Upper lobe of left lung (tissue), 6 donors: Measurements from ENCODE around the gene ZNF724. TPM values are rescaled to one million over a fixed set of nuclear protein-coding genes. Genes with fewer than 3 reads are reported as not detected.

ENCODE experiments used
- ATAC-seq, 2 donors: fragments of 200-7000 bp; cut with Tn5 transposase; one replicate each; pipeline ENCODE4 v1.9.1; 2022; ENCODE audit warnings: mild to moderate bottlenecking in 2 of 2, moderate library complexity in 2 of 2; ENCODE audit not compliant: low FRiP score in 2 of 2
- DNase-seq, 2 donors: peaks; one replicate each; pipeline ENCODE4 v3.0.0-alpha.2; 2019 to 2020
- H3K27ac ChIP-seq, 4 donors: fragments of 200-600 bp; sonication (generic); one replicate each; pipeline ENCODE4 v1.5.1; 2016 to 2019
- H3K27me3 ChIP-seq, 4 donors: fragments of 200-600 bp; sonication (generic); one replicate each; pipeline ENCODE4 v1.5.1; 2017 to 2019
- H3K36me3 ChIP-seq, 4 donors: fragments of 200-600 bp; sonication (generic); one replicate each; pipeline ENCODE4 v1.5.1; 2016 to 2019
- H3K4me1 ChIP-seq, 4 donors: fragments of 200-600 bp; sonication (generic); one replicate each; pipeline ENCODE4 v1.5.1; 2018 to 2019
- H3K4me3 ChIP-seq, 4 donors: fragments of 200-600 bp; sonication (generic); one replicate each; pipeline ENCODE4 v1.5.1; 2017 to 2019; ENCODE audit warnings: mild to moderate bottlenecking in 2 of 4, moderate library complexity in 1 of 4
- H3K9me3 ChIP-seq, 4 donors: fragments of 200-600 bp; sonication (generic); one replicate each; pipeline ENCODE4 v1.5.1; 2018 to 2019
- EP300 ChIP-seq, 4 donors: sonication (generic); formaldehyde crosslinking; IDR thresholded peaks; one replicate each; pipeline ENCODE4 v1.5.1; 2017; ENCODE audit warnings: antibody characterized with exemption in 4 of 4, control low read depth in 2 of 4
- POLR2A ChIP-seq, 4 donors: fragments of 450-650 bp; IDR thresholded peaks; one replicate each; pipeline ENCODE4 v1.5.1; 2016 to 2017; ENCODE audit warnings: antibody characterized with exemption in 4 of 4, mild to moderate bottlenecking in 2 of 4
- POLR2AphosphoS5 ChIP-seq, 2 donors: sonication (generic); formaldehyde crosslinking; IDR thresholded peaks; one replicate each; pipeline ENCODE4 v1.5.1; 2017; ENCODE audit warnings: antibody characterized with exemption in 2 of 2
- WGBS, 2 donors: methylation state at CpG; one replicate each; pipeline ENCODE4 v1.1.5; 2017 to 2018; 5-methylcytosine and 5-hydroxymethylcytosine counted together
- total RNA-seq, 6 donors: library from RNA; depleted of rRNA in 4 of 6; stranded (reverse); fragments of >200 nt in 4 of 6; gene quantifications; one replicate each; pipeline versions ENCODE4 v1.1.0 to v1.2.1, GENCODE V29; 2016 to 2021
- TF ChIP-seq, protein P1 (sequence below), 6 experiments: fragments of 450-650 bp in 4 of 6; fragments of 200-600 bp in 2 of 6; sonication (generic) in 2 of 6; IDR thresholded peaks; one replicate each; pipeline ENCODE4 v1.5.1; 2016 to 2019; ENCODE audit warnings: antibody characterized with exemption in 6 of 6
- donor health status: DM: no; HTN: no; CAD: no; lungs with moderate emphysema.
- donor health status: DM: no; HTN: yes; CAD: no; lungs with severe emphysema.

The ZNF724 gene
- total RNA-seq, 6 donors from 2014 or later, result 1.1 to 5.2 (median 2.3) TPM

DNA sequence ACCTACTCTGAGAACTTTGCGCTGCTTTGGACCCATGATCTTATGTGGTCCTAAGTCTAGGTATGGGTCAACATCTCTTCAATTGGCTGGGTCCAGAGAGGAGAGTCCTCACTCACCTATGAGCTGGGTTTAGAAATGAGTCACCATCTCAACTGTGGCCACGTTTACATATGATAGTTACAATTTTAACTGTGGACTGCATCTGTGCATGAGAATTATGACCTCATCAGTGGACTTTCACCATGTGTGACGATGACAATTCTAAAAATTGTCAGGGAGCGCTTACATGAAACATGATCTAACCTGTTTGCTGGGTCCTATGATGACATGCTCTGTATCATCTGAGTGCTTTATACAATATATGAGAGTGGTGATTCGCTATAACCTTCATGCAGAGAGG lies 12.7 kb upstream of the ZNF724 start:
- no peak for TF ChIP-seq EP300 (IDR thresholded peaks at IDR 0.05)
- no peak for TF ChIP-seq POLR2AphosphoS5 (IDR thresholded peaks at IDR 0.05)
- TF ChIP-seq, protein P1, sequence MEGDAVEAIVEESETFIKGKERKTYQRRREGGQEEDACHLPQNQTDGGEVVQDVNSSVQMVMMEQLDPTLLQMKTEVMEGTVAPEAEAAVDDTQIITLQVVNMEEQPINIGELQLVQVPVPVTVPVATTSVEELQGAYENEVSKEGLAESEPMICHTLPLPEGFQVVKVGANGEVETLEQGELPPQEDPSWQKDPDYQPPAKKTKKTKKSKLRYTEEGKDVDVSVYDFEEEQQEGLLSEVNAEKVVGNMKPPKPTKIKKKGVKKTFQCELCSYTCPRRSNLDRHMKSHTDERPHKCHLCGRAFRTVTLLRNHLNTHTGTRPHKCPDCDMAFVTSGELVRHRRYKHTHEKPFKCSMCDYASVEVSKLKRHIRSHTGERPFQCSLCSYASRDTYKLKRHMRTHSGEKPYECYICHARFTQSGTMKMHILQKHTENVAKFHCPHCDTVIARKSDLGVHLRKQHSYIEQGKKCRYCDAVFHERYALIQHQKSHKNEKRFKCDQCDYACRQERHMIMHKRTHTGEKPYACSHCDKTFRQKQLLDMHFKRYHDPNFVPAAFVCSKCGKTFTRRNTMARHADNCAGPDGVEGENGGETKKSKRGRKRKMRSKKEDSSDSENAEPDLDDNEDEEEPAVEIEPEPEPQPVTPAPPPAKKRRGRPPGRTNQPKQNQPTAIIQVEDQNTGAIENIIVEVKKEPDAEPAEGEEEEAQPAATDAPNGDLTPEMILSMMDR (IDR thresholded peaks at IDR 0.05), result no peak
- TF ChIP-seq POLR2A (IDR thresholded peaks at IDR 0.05), result no peak
- 91 to 92% methylated on average over 5 of the region's 5 CpGs for WGBS, 2 donors
- DNase-seq (no peak), ATAC-seq (no peak)
- Histone ChIP-seq H3K4me3 (no peak overlapping the region), H3K36me3 (peaks cover 7 to 58% (median 27%) of the 10 kb centered on the region in 4 donors), H3K9me3 (no peaks in the 10 kb centered on the region), H3K4me1 (no peaks in the 10 kb centered on the region), H3K27me3 (no peaks in the 10 kb centered on the region), H3K27ac (no peak overlapping the region)

DNA sequence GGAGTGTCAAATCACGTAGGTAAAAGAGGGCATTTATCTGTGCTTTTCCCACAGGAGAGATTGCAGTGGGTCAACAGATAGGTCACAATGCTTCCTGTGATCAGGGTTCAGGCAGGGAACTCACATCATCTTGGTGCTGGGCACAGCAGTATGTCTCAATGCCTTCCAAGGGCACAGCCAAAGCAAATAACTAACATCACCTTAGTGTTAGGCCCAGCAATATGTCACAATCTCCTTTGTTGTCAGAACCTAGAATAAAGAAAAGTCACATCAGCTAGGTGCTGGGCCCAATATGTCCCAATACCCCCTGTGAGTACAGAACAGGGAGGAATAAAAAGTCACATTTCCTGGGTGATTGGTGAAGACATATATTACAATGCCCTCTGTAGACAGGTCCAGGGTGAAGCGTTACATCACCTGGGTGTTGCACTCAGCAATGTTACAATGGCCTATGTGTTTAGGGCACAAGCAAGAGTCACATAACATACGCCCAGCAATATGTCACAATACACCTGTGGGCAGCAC lies 11.4 kb upstream of the ZNF724 start:
- no peak for ATAC-seq
- no peaks in the 10 kb centered on the region for H3K27me3 ChIP-seq
- H3K4me1 ChIP-seq, result no peaks in the 10 kb centered on the region
- no peaks in the 10 kb centered on the region for H3K9me3 ChIP-seq
- 83 to 96% methylated on average over 3 of the region's 3 CpGs for WGBS, 2 donors
- DNase-seq, result no peak
- no peak for TF ChIP-seq EP300 (IDR thresholded peaks at IDR 0.05)
- TF ChIP-seq, protein P1 (IDR thresholded peaks at IDR 0.05), result no peak
- TF ChIP-seq POLR2A (IDR thresholded peaks at IDR 0.05), result no peak
- TF ChIP-seq POLR2AphosphoS5 (IDR thresholded peaks at IDR 0.05), result no peak
- peaks cover 4 to 44% (median 17%) of the 10 kb centered on the region in 4 donors for H3K36me3 ChIP-seq
- H3K4me3 ChIP-seq, result no peak overlapping the region
- H3K27ac ChIP-seq, result no peak overlapping the region

DNA sequence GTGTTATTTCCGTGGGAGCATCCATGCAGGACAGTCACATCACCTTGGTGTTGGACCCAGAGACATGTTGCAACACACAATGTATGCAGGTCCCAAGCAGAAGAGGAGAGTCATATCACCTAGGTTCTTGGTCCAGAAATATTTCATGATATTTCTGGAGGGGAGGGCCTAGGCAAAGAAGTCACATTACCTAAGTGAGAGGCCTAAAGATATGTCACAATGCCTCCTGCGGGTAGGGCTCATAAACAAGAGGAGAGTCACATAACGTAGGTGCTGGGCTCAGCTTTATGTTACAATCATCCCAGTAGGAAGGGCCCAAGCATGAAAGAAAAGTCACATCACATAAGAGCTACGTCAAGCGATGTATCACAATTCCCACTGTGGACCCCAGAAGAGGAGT lies 10.8 kb upstream of the ZNF724 start:
- Histone ChIP-seq H3K27ac (no peak overlapping the region), H3K9me3 (no peaks in the 10 kb centered on the region), H3K27me3 (no peaks in the 10 kb centered on the region), H3K4me3 (no peak overlapping the region), H3K36me3 (peaks cover 4 to 38% (median 13%) of the 10 kb centered on the region in 4 donors), H3K4me1 (no peaks in the 10 kb centered on the region)
- WGBS, 2 donors, result 78 to 84% methylated on average over 5 of the region's 5 CpGs
- DNase-seq, result no peak
- no peak for ATAC-seq
- TF ChIP-seq, protein P1 (IDR thresholded peaks at IDR 0.05), result no peak
- TF ChIP-seq EP300 (IDR thresholded peaks at IDR 0.05), result no peak
- no peak for TF ChIP-seq POLR2A (IDR thresholded peaks at IDR 0.05)
- TF ChIP-seq POLR2AphosphoS5 (IDR thresholded peaks at IDR 0.05), result no peak

DNA sequence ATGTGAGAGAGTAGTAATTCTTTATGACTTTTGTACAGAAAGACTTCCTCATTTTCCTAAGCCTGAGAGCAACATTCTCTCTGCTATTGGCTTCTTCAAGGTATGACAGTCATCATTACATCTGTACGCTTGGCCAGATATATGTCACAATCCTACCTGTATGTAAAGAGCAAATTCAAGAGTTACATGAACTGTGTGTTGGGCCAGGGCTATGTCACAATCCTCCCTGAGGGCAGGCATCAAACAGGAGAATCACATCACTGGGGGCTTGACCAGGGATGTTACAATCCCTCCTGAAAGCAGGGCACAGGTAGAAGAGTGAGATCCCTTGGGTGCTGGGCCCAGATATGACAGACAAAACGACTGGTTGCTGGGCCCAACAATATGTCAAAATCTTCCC lies 9.8 kb upstream of the ZNF724 start:
- ATAC-seq (no peak), DNase-seq (no peak)
- Histone ChIP-seq H3K27ac (no peak overlapping the region), H3K27me3 (no peaks in the 10 kb centered on the region), H3K4me1 (no peaks in the 10 kb centered on the region), H3K4me3 (no peak overlapping the region), H3K36me3 (peaks cover 4 to 38% (median 11%) of the 10 kb centered on the region in 4 donors), H3K9me3 (no peaks in the 10 kb centered on the region)
- 92 to 100% methylated on average over 2 of the region's 2 CpGs for WGBS, 2 donors
- TF ChIP-seq POLR2A (IDR thresholded peaks at IDR 0.05), result no peak
- TF ChIP-seq, protein P1 (IDR thresholded peaks at IDR 0.05), result no peak
- TF ChIP-seq EP300 (IDR thresholded peaks at IDR 0.05), result no peak
- no peak for TF ChIP-seq POLR2AphosphoS5 (IDR thresholded peaks at IDR 0.05)

DNA sequence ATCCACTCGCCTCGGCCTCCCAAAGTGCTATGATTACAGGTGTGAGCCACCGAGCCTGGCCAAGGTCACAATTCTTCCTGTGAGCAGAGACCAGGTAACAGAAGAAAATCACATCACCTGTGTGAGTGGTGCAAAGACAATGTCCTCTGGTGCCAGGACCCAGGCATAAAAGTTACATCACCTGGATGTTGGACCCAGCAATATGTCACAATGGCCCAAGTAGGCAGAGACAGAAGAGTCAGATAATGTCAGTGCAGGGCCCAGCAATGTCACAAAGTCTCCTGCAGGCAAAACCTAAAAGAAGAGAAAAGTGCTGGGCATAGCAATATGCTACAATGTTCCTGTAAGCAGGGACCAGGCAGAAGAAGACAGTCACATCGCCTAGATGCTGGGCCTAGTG lies 5.5 kb upstream of the ZNF724 start:
- WGBS, 2 donors, result 79 to 93% methylated on average over 2 to 4 of the region's 4 CpGs
- ATAC-seq (no peak), DNase-seq (no peak)
- Histone ChIP-seq H3K4me3 (no peak overlapping the region), H3K36me3 (peaks cover 4 to 22% (median 10%) of the 10 kb centered on the region in 4 donors), H3K4me1 (no peaks in the 10 kb centered on the region), H3K27ac (no peak overlapping the region), H3K27me3 (no peaks in the 10 kb centered on the region), H3K9me3 (no peaks in the 10 kb centered on the region)
- TF ChIP-seq POLR2A (IDR thresholded peaks at IDR 0.05) (no peak), EP300 (IDR thresholded peaks at IDR 0.05) (no peak), POLR2AphosphoS5 (IDR thresholded peaks at IDR 0.05) (no peak)
- TF ChIP-seq, protein P1 (IDR thresholded peaks at IDR 0.05), result no peak
